Heart left ventricle (tissue), 13 donors: Measurements from ENCODE around the gene TSPO2.

Source experiments
- POLR2A ChIP-seq, 2 donors: fragments of 450-650 bp; IDR thresholded peaks; one replicate each; pipeline ENCODE4 v1.6.1; 2017; ENCODE audit warnings: antibody characterized with exemption in 2 of 2, mild to moderate bottlenecking in 2 of 2, moderate library complexity in 2 of 2
- TF ChIP-seq, protein P1 (sequence below), 12 donors: fragments of 200-600 bp; sonication (generic) in 4 of 12; IDR thresholded peaks; one replicate each; pipeline versions ENCODE4 v1.5.0 to v1.8.0; 2018 to 2022; ENCODE audit warnings: antibody characterized with exemption in 12 of 12, mild to moderate bottlenecking in 5 of 12
- donor health status: ischemic (EF 13 %, LVEDD 7.1; RV severe dilation, severe dysfunction).
- donor health status: DM: no; HTN: yes; CAD: no.
- donor health status: DM: no; HTN: no; CAD: no.
- donor health status: ischemic (EF 25% LVEDD 6.9; RV normal size, moderate dysfunction).
- donor health status: ischemic (EF 25% LVEDD 5.7; RV mildly dilated, moderate dysfunction).
- donor health status: ischemic (EF 35%, LVEDD 5.7; RV mildly dilated, moderate dysfunction).
- donor health status: nonischemic (EF 11% LVEDD 7.7; RV severe dilation, severe dysfunction).
- donor health status: DM: yes; HTN: yes; CAD: no.
- donor health status: PGD.
- donor health status: ischemic (EF 29% LVEDD 5.4; RV normal size, mild dysfunction).
- donor health status: nonischemic (EF 23%, LVEDD 6.1; RV moderate dilation, normal function).

DNA sequence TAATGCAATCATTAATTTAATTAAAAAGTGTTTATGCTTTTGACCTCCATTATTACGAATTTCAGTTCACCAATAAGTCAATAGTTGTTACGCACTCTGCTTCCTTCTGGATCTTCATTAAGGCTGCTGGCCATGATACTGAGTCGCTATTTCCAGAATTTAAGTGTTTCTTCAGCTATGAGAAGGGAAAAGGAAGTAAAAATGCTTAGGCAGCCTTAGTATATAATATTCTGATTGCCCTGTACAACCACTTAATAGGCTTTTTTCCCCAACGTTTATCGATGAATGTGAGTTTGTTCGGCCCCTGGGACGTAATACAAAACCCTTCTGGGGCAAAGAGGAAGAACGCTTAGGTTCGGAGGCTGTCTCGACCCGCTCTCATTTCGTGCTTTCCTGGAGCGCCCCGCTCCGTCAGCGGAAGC lies 29.2 kb downstream of the TSPO2 start:
- TF ChIP-seq, protein P1, sequence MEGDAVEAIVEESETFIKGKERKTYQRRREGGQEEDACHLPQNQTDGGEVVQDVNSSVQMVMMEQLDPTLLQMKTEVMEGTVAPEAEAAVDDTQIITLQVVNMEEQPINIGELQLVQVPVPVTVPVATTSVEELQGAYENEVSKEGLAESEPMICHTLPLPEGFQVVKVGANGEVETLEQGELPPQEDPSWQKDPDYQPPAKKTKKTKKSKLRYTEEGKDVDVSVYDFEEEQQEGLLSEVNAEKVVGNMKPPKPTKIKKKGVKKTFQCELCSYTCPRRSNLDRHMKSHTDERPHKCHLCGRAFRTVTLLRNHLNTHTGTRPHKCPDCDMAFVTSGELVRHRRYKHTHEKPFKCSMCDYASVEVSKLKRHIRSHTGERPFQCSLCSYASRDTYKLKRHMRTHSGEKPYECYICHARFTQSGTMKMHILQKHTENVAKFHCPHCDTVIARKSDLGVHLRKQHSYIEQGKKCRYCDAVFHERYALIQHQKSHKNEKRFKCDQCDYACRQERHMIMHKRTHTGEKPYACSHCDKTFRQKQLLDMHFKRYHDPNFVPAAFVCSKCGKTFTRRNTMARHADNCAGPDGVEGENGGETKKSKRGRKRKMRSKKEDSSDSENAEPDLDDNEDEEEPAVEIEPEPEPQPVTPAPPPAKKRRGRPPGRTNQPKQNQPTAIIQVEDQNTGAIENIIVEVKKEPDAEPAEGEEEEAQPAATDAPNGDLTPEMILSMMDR (IDR thresholded peaks at IDR 0.05) = peak in 4 of 12 donors; percentile 14 to 33 (median 25)
- no peak for TF ChIP-seq POLR2A (IDR thresholded peaks at IDR 0.05)
